ENCODE results near the gene NKAIN4.

The NKAIN4 gene

GRCh38 chr20:63273059-63273579, 18.9 kb upstream of the NKAIN4 start:
- DNase-seq (ENCODE audit: extremely low read depth, low read depth): no peak

GRCh38 chr20:63272105-63273058, 18.1 kb upstream of the NKAIN4 start, which contains the start of gene ARFGAP1:
ARFGAP1 (plus strand) TSS chr20:63272813; CDS start chr20:63275581, 2,768 bp downstream.
- DNase-seq (ENCODE audit: extremely low read depth, low read depth): peak; percentile 67
- no peak for TF ChIP-seq CTCF (IDR thresholded peaks at IDR 0.05; ENCODE audit: low read depth, low read length)

More at GRCh38 chr20:63273059-63273579, 18.9 kb upstream of the NKAIN4 start:
- no peak for TF ChIP-seq CTCF (IDR thresholded peaks at IDR 0.05; ENCODE audit: low read depth, low read length)

- TF ChIP-seq CTCF (IDR thresholded peaks at IDR 0.05; ENCODE audit: low read depth, low read length): no peak
- no peak for DNase-seq (ENCODE audit: extremely low read depth, low read depth)
Observed at GRCh38 chr20:63270606-63271325, 16.5 kb upstream of the NKAIN4 start.

GRCh38 chr20:63269724-63270123, 15.5 kb upstream of the NKAIN4 start:
- TF ChIP-seq CTCF (IDR thresholded peaks at IDR 0.05; ENCODE audit: low read depth, low read length): no peak
- no peak for DNase-seq (ENCODE audit: extremely low read depth, low read depth)

GRCh38 chr20:63268671-63269439, 14.6 kb upstream of the NKAIN4 start:
- DNase-seq (ENCODE audit: extremely low read depth, low read depth): no peak
- TF ChIP-seq CTCF (IDR thresholded peaks at IDR 0.05; ENCODE audit: low read depth, low read length): no peak

- DNase-seq (ENCODE audit: extremely low read depth, low read depth): no peak
- no peak for TF ChIP-seq CTCF (IDR thresholded peaks at IDR 0.05; ENCODE audit: low read depth, low read length)
Observed at GRCh38 chr20:63268256-63268655, 14.0 kb upstream of the NKAIN4 start.
